ENCODE results near the gene KCNQ1. TPM values are rescaled to one million over a fixed set of nuclear protein-coding genes. Genes with fewer than 3 reads are reported as not detected.

The KCNQ1 gene
- total RNA-seq, 1 experiment from 2014 or later, result 10.7 TPM

DNA sequence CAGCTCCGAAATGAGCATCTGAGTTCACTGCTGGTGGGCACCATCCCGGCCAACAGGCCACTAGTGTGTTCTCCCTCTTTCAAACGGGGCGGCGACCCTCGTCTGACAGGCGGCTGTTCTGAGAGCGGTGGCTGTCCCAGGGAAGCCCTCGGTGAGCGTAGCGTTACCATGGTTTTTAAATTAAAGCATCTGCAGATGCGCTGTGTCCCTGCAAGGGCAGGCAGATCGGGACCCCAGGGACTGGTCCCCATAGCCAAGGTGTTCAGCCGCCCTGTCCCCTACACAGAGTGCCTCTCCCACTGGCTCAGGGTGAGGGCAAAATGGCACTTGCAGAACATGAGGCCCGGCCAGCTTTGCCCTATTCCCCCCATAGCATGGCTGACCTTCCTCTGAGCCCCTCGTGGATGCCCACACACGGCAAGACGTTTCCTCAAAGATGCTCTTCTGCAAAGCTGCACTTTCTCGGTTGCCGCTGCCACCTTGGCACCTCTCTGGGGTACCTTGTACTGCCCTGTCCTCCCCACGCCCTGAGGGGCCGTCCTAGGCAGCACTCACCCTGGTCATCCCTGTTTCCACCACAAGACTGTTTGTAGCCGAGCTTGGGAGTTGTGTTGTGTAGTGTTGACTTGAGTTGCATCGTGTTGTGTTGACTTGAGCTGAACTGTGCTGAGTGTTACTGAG lies 306.9 kb downstream of the KCNQ1 start:
- no peak overlapping the region for H3K27ac ChIP-seq (ENCODE audit: low read depth, low read length)
- no peak overlapping the region for H3K4me3 ChIP-seq (replicated peaks in 1 of 2; ENCODE audit: low read depth in 1 of 2, low read length in 2 of 2)
- peaks cover 9 to 14% of the 10 kb centered on the region in 2 experiments for H3K4me1 ChIP-seq (ENCODE audit: control insufficient read depth in 1 of 2, insufficient read depth in 2 of 2, low read length in 2 of 2)
- no peaks in the 10 kb centered on the region for H3K36me3 ChIP-seq (ENCODE audit: control insufficient read depth in 1 of 2, insufficient read depth in 2 of 2, low read length in 2 of 2)
- H4K20me1 ChIP-seq (ENCODE audit: insufficient read depth), result no peaks in the 10 kb centered on the region
- no peaks in the 10 kb centered on the region for H3K9me3 ChIP-seq (ENCODE audit: control insufficient read depth in 1 of 2, insufficient read depth in 1 of 2, low read depth in 1 of 2, low read length in 2 of 2)
- H3K9me2 ChIP-seq (ENCODE audit: insufficient read depth), result no peaks in the 10 kb centered on the region
- H3K9ac ChIP-seq (ENCODE audit: low read length), result no peak overlapping the region
- TF ChIP-seq CEBPB (IDR thresholded peaks at IDR 0.05; ENCODE audit: low read depth) (no peak), POLR2A (IDR thresholded peaks at IDR 0.05; ENCODE audit: borderline replicate concordance, extremely low read depth, insufficient read depth, insufficient read length) (no peak), SP1 (IDR thresholded peaks at IDR 0.05; ENCODE audit: low read depth) (no peak), ZFX (IDR thresholded peaks at IDR 0.05) (no peak), EZH2 (IDR thresholded peaks at IDR 0.05) (no peak), YY1 (IDR thresholded peaks at IDR 0.05; ENCODE audit: extremely low read depth, insufficient replicate concordance, low read depth, low read length) (no peak), CBX3 (IDR thresholded peaks at IDR 0.05; ENCODE audit: low read depth) (no peak), ELF1 (IDR thresholded peaks at IDR 0.05; ENCODE audit: borderline replicate concordance, low read depth) (no peak), JUND (IDR thresholded peaks at IDR 0.05) (no peak), RAD21 (IDR thresholded peaks at IDR 0.05; ENCODE audit: low read depth) (no peak), ZNF274 (IDR thresholded peaks at IDR 0.05; ENCODE audit: low read depth, low read length) (no peak)
- TF ChIP-seq, protein P1, sequence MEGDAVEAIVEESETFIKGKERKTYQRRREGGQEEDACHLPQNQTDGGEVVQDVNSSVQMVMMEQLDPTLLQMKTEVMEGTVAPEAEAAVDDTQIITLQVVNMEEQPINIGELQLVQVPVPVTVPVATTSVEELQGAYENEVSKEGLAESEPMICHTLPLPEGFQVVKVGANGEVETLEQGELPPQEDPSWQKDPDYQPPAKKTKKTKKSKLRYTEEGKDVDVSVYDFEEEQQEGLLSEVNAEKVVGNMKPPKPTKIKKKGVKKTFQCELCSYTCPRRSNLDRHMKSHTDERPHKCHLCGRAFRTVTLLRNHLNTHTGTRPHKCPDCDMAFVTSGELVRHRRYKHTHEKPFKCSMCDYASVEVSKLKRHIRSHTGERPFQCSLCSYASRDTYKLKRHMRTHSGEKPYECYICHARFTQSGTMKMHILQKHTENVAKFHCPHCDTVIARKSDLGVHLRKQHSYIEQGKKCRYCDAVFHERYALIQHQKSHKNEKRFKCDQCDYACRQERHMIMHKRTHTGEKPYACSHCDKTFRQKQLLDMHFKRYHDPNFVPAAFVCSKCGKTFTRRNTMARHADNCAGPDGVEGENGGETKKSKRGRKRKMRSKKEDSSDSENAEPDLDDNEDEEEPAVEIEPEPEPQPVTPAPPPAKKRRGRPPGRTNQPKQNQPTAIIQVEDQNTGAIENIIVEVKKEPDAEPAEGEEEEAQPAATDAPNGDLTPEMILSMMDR (IDR thresholded peaks at IDR 0.05 in 2 of 3, conservative IDR thresholded peaks at IDR 0.05 in 1 of 3; ENCODE audit: borderline replicate concordance in 1 of 3, insufficient read depth in 1 of 3, low read depth in 2 of 3, low read length in 2 of 3), result no peak
- TF ChIP-seq, protein P2, sequence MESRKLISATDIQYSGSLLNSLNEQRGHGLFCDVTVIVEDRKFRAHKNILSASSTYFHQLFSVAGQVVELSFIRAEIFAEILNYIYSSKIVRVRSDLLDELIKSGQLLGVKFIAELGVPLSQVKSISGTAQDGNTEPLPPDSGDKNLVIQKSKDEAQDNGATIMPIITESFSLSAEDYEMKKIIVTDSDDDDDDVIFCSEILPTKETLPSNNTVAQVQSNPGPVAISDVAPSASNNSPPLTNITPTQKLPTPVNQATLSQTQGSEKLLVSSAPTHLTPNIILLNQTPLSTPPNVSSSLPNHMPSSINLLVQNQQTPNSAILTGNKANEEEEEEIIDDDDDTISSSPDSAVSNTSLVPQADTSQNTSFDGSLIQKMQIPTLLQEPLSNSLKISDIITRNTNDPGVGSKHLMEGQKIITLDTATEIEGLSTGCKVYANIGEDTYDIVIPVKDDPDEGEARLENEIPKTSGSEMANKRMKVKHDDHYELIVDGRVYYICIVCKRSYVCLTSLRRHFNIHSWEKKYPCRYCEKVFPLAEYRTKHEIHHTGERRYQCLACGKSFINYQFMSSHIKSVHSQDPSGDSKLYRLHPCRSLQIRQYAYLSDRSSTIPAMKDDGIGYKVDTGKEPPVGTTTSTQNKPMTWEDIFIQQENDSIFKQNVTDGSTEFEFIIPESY (IDR thresholded peaks at IDR 0.05; ENCODE audit: extremely low read depth, insufficient replicate concordance, low read length), result no peak
- TF ChIP-seq, protein P3, sequence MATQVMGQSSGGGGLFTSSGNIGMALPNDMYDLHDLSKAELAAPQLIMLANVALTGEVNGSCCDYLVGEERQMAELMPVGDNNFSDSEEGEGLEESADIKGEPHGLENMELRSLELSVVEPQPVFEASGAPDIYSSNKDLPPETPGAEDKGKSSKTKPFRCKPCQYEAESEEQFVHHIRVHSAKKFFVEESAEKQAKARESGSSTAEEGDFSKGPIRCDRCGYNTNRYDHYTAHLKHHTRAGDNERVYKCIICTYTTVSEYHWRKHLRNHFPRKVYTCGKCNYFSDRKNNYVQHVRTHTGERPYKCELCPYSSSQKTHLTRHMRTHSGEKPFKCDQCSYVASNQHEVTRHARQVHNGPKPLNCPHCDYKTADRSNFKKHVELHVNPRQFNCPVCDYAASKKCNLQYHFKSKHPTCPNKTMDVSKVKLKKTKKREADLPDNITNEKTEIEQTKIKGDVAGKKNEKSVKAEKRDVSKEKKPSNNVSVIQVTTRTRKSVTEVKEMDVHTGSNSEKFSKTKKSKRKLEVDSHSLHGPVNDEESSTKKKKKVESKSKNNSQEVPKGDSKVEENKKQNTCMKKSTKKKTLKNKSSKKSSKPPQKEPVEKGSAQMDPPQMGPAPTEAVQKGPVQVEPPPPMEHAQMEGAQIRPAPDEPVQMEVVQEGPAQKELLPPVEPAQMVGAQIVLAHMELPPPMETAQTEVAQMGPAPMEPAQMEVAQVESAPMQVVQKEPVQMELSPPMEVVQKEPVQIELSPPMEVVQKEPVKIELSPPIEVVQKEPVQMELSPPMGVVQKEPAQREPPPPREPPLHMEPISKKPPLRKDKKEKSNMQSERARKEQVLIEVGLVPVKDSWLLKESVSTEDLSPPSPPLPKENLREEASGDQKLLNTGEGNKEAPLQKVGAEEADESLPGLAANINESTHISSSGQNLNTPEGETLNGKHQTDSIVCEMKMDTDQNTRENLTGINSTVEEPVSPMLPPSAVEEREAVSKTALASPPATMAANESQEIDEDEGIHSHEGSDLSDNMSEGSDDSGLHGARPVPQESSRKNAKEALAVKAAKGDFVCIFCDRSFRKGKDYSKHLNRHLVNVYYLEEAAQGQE (IDR thresholded peaks at IDR 0.05; ENCODE audit: low read depth), result no peak
- TF ChIP-seq, protein P4, sequence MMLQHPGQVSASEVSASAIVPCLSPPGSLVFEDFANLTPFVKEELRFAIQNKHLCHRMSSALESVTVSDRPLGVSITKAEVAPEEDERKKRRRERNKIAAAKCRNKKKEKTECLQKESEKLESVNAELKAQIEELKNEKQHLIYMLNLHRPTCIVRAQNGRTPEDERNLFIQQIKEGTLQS (IDR thresholded peaks at IDR 0.05), result no peak
- BruUV-seq (replicated peaks), result no TSS peak
- intact Hi-C loops (cut with micrococcal nuclease), result no loop called here
- RAD21 ChIA-PET (ENCODE audit: low non-redundant PET in 1 of 2, low total read pairs in 2 of 2, uncharacterized antibody in 2 of 2, unreplicated experiment in 2 of 2), result no interaction called here
- H3K4me2 ChIP-seq (ENCODE audit: low read length), result peak overlapping the region; percentile 42
- peak; percentile 42; the same call in 1 of the 2 replicates for ATAC-seq
- no peak overlapping the region for H2AFZ ChIP-seq (ENCODE audit: low read depth, low read length, poor library complexity, severe bottlenecking)
- POLR2A ChIA-PET, result interaction anchor here (1.5 kb wide), 1 partner anchor 17 kb away, joined by 3 read pairs; no protein-coding TSS in a partner anchor
- H3K79me2 ChIP-seq (ENCODE audit: insufficient read depth, low read length), result no peaks in the 10 kb centered on the region
- DNase-seq (ENCODE audit: low read depth, low spot score), result no peak
- no peaks in the 10 kb centered on the region for H3K27me3 ChIP-seq (ENCODE audit: insufficient read depth, low read length)
- CTCF ChIA-PET, result no interaction called here
